Measurements from ENCODE around the gene RIPOR3.

- TF ChIP-seq CTCF (IDR thresholded peaks at IDR 0.05; ENCODE audit: poor library complexity), result no peak
- no peak for TF ChIP-seq EZH2phosphoT487 (IDR thresholded peaks at IDR 0.05; ENCODE audit: low read depth, severe bottlenecking, unreplicated experiment)
Measured at GRCh38 chr20:50598074-50598473, 93.3 kb downstream of the RIPOR3 start.

Data from hepatocyte (in vitro differentiated cells).